SK-N-SH (cell line): ENCODE results near the gene PDGFRB. TPM values are rescaled to one million over a fixed set of nuclear protein-coding genes. Genes with fewer than 3 reads are reported as not detected.
A peak's percentile ranks its signal among the peaks of the same experiment; 100 is the strongest.

Experiments
- CTCF ChIA-PET: fragments of 300-600, 350-600 bp; formaldehyde crosslinking; extraction: SDS; loops from one replicate; lab custom pipeline; 2021; lab: Yijun Ruan, JAX
- POLR2A ChIA-PET: fragments of 350-600 bp; sonication (Branson Sonifier 250); formaldehyde crosslinking; extraction: SDS; loops from one replicate; lab custom pipeline; 2020; ENCODE audit warnings: antibody characterized with exemption, inconsistent platforms; lab: Yijun Ruan, JAX
- DNase-seq: peaks from one replicate; pipeline ENCODE4 v3.0.0; 2012
- H2AFZ ChIP-seq: fragments of 200-600 bp; sonication (generic); 2 replicates; pipeline ENCODE4 v1.8.1; 2016; ENCODE audit warnings: antibody characterized with exemption, mild to moderate bottlenecking, low read depth
- H3F3A ChIP-seq: fragments of 200-600 bp; sonication (generic); replicated peaks from 2 replicates; pipeline ENCODE3; 2016; ENCODE audit warnings: antibody characterized with exemption, mild to moderate bottlenecking; ENCODE audit not compliant: insufficient read depth
- H3K27ac ChIP-seq, 2 experiments: fragments of 200-500 bp in 1 of 2; fragments of 200-600 bp in 1 of 2; sonication (Bioruptor generic) in 1 of 2; sonication (generic), shearing (Covaris generic) in 1 of 2; 2 replicates each; pipeline versions ENCODE4 v1.5.1 to v1.6.1; 2014 to 2016; ENCODE audit warnings: low read depth in 2 of 2, inconsistent platforms in 1 of 2, low read length in 1 of 2, mild to moderate bottlenecking in 1 of 2, mixed read lengths in 1 of 2
- H3K27me3 ChIP-seq: fragments of 200-600 bp; sonication (generic), shearing (Covaris generic); 2 replicates; pipeline ENCODE4 v1.6.1; 2016; ENCODE audit warnings: mixed run types; ENCODE audit not compliant: insufficient read depth
- H3K36me3 ChIP-seq, 2 experiments: fragments of 200-500 bp in 1 of 2; fragments of 200-600 bp in 1 of 2; sonication (Bioruptor generic) in 1 of 2; sonication (generic) in 1 of 2; replicated peaks in 1 of 2; 2 replicates each; pipeline versions ENCODE3 to v1.5.1; 2014 to 2016; ENCODE audit warnings: low read length in 1 of 2, mild to moderate bottlenecking in 1 of 2; ENCODE audit not compliant: insufficient read depth in 2 of 2, control insufficient read depth in 1 of 2
- H3K4me1 ChIP-seq, 2 experiments: fragments of 200-500 bp in 1 of 2; fragments of 200-600 bp in 1 of 2; sonication (Bioruptor generic) in 1 of 2; sonication (generic), shearing (Covaris generic) in 1 of 2; 2 replicates each; pipeline versions ENCODE4 v1.5.1 to v1.6.1; 2014 to 2016; ENCODE audit warnings: low read depth in 1 of 2, low read length in 1 of 2, mixed run types in 1 of 2; ENCODE audit not compliant: insufficient read depth in 2 of 2, control insufficient read depth in 1 of 2
- H3K4me2 ChIP-seq: fragments of 200-600 bp; sonication (generic), shearing (Covaris generic); 2 replicates; pipeline ENCODE4 v1.6.1; 2017; ENCODE audit warnings: mixed run types
- H3K4me3 ChIP-seq, 2 experiments: fragments of 200-500 bp in 1 of 2; fragments of 200-600 bp in 1 of 2; sonication (Bioruptor generic) in 1 of 2; sonication (generic), shearing (Covaris generic) in 1 of 2; 2 replicates each; pipeline versions ENCODE4 v1.5.1 to v1.8.1; 2014 to 2016; ENCODE audit warnings: low read depth in 2 of 2, inconsistent platforms in 1 of 2, low read length in 1 of 2, mild to moderate bottlenecking in 1 of 2, mixed read lengths in 1 of 2, moderate library complexity in 1 of 2
- H3K79me2 ChIP-seq: fragments of 200-600 bp; sonication (generic); 2 replicates; pipeline ENCODE4 v1.8.1; 2017; ENCODE audit warnings: mild to moderate bottlenecking; ENCODE audit not compliant: insufficient read depth
- H3K9ac ChIP-seq: fragments of 200-600 bp; sonication (generic); 2 replicates; pipeline ENCODE4 v1.6.1; 2017; ENCODE audit warnings: mixed run types
- H3K9me2 ChIP-seq: fragments of 200-600 bp; sonication (generic); 2 replicates; pipeline ENCODE4 v1.6.1; 2017; ENCODE audit warnings: mixed run types
- H3K9me3 ChIP-seq: fragments of 200-600 bp; sonication (generic); 2 replicates; pipeline ENCODE4 v1.6.1; 2017; ENCODE audit warnings: mixed run types, mild to moderate bottlenecking, moderate library complexity
- H4K20me1 ChIP-seq: fragments of 200-600 bp; sonication (generic); 2 replicates; pipeline ENCODE4 v1.6.1; 2017; ENCODE audit warnings: mild to moderate bottlenecking, mixed run types; ENCODE audit not compliant: insufficient read depth
- EP300 ChIP-seq, 2 experiments: IDR thresholded peaks; 2 replicates each; pipeline versions ENCODE4 v1.4.0 to v1.6.1; 2012; ENCODE audit warnings: borderline replicate concordance in 1 of 2, low read depth in 1 of 2, low read length in 1 of 2
- EZH2phosphoT487 ChIP-seq: fragments of 200-600 bp; sonication (generic); IDR thresholded peaks from 2 replicates; pipeline ENCODE4 v1.6.1; 2017; ENCODE audit warnings: low read depth, mixed run types, mild to moderate bottlenecking, antibody characterized with exemption, moderate library complexity, borderline replicate concordance
- FOXM1 ChIP-seq: IDR thresholded peaks from 2 replicates; pipeline ENCODE4 v1.4.0; 2012; ENCODE audit warnings: low read depth, mild to moderate bottlenecking
- GABPA ChIP-seq: IDR thresholded peaks from 2 replicates; pipeline ENCODE4 v1.4.0; 2012; ENCODE audit warnings: low read depth, mild to moderate bottlenecking
- MEF2A ChIP-seq: IDR thresholded peaks from 2 replicates; pipeline ENCODE4 v1.4.0; 2012; ENCODE audit warnings: low read depth, borderline replicate concordance
- RCOR1 ChIP-seq: fragments of 150-350 bp; IDR thresholded peaks from 2 replicates; pipeline ENCODE4 v1.6.1; 2017; ENCODE audit warnings: antibody characterized with exemption, low read length
- RFX5 ChIP-seq: IDR thresholded peaks from 2 replicates; pipeline ENCODE4 v1.6.1; 2012; ENCODE audit warnings: mild to moderate bottlenecking, improper control_type of control experiment, low read length
- RXRA ChIP-seq: IDR thresholded peaks from 2 replicates; pipeline ENCODE4 v1.4.0; 2012; ENCODE audit warnings: low read depth, mild to moderate bottlenecking, borderline replicate concordance
- TEAD4 ChIP-seq: IDR thresholded peaks from 2 replicates; pipeline ENCODE4 v1.4.0; 2012; ENCODE audit warnings: mild to moderate bottlenecking, borderline replicate concordance; ENCODE audit not compliant: insufficient read depth
- WGBS: methylation state at CpG from one replicate; pipeline ENCODE4 v1.1.6; 2017; ENCODE audit warnings: low lambda C conversion rate; 5-methylcytosine and 5-hydroxymethylcytosine counted together
- polyA plus RNA-seq, 3 experiments: library from polyadenylated mRNA; depleted of rRNA; stranded (reverse); fragments of >200 nt; gene quantifications; 2 replicates each; pipeline ENCODE4 v1.2.3, GENCODE V29; 2012
- TF ChIP-seq, protein P1 (sequence below): IDR thresholded peaks from 2 replicates; pipeline ENCODE4; 2012

PDGFRB gene
- polyA plus RNA-seq, 1 of the 3 experiments (the other 2 are of a cell fraction) = 32.1 TPM

DNA sequence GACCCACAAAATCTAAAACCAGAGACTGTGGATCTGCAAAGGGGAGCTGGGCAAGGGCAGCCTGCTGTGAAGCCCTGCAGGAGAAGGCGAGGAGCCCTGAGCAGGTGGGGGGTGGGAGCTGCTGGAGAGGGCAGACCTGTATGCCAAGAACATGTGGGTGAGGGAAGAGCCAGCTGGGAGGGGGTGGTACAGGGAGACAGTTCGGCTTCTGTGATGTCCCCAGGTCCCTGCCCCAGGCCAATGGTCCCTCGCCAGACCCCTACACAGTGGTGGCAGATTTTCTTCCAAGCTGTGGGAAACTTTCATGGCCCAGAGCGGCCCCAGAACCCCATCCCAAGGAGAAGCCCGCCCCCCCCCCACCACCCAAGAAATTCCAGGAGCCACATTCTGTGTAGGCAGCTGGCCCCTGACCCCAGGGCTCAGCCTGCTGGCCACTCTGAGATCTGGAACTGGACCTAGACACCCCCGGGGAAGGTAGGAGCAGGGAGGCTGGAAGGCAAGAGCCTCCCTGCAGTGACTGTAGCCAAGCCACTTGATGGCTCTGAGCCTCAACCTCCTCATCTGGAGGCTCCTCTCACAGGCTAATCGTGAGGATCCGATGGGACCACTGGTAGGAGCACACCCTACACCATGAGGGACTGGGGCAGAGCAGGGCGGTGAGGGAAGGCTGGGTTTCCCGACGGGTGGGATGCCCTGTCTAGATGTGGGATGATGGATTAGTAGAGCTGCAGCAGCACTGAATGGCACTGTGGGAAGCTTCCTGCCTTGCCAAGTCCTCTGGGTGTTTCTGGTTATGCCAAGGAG is 46.7 kb downstream of the PDGFRB start:
- TF ChIP-seq GABPA = no peak
- TF ChIP-seq TEAD4 = no peak
- TF ChIP-seq FOXM1 = no peak
- TF ChIP-seq EP300 (IDR thresholded peaks at IDR 0.05; ENCODE audit: borderline replicate concordance in 1 of 2, low read depth in 1 of 2, low read length in 1 of 2) = no peak
- no peak for TF ChIP-seq RCOR1
- ChIA-PET POLR2A (no interaction called here), CTCF (interaction anchor here (2.5 kb wide), 1 partner anchor 21 kb away, joined by 6 read pairs; no protein-coding TSS in a partner anchor)
- Histone ChIP-seq H4K20me1 (no peaks in the 10 kb centered on the region), H3K4me2 (no peak overlapping the region), H3K27ac (no peak overlapping the region), H3K9ac (no peak overlapping the region), H3K27me3 (no peaks in the 10 kb centered on the region), H2AFZ (no peak overlapping the region), H3K4me3 (no peak overlapping the region), H3K79me2 (no peaks in the 10 kb centered on the region), H3K4me1 (peaks cover 12 to 38% of the 10 kb centered on the region in 2 experiments), H3K9me3 (no peaks in the 10 kb centered on the region), H3F3A (no peaks in the 10 kb centered on the region), H3K9me2 (no peaks in the 10 kb centered on the region), H3K36me3 (peaks cover 0 to under 1% of the 10 kb centered on the region in 2 experiments)
- 92% methylated on average over 6 of the region's 11 CpGs for WGBS
- DNase-seq = peak; percentile 15

DNA sequence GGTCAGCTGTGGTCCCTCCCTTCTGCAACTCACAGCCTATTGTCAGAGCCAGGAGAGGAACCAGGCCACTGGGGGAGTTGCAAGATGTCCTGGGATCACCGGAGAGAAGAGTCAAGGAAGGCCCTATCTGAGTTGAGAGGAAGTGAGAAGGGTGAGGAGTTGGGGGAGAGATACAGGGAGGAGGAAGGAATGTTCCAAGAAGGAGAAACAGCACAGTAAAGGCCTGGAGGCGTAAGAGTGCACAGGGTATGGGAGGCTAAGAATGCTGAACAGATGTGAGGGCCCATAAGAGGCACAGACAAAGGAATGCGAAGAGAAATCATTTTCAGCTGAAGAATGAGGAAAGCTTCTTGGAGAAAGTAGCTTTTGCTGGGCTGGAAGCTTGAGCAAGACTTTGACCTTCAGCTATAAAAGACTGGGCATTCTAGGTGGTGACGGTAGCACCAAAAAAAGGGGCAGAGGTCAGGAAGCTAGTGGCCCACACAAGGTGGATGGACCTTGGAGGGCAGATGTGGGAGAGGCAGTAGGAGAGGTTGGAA is 47.7 kb downstream of the PDGFRB start:
- no peak overlapping the region for H3K4me3 ChIP-seq
- POLR2A ChIA-PET = no interaction called here
- H3K79me2 ChIP-seq = no peaks in the 10 kb centered on the region
- TF ChIP-seq RCOR1 (no peak), EZH2phosphoT487 (no peak), RFX5 (no peak), RXRA (no peak), MEF2A (no peak)
- TF ChIP-seq, protein P1, sequence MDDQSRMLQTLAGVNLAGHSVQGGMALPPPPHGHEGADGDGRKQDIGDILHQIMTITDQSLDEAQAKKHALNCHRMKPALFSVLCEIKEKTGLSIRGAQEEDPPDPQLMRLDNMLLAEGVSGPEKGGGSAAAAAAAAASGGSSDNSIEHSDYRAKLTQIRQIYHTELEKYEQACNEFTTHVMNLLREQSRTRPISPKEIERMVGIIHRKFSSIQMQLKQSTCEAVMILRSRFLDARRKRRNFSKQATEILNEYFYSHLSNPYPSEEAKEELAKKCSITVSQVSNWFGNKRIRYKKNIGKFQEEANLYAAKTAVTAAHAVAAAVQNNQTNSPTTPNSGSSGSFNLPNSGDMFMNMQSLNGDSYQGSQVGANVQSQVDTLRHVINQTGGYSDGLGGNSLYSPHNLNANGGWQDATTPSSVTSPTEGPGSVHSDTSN = no peak
- no peaks in the 10 kb centered on the region for H4K20me1 ChIP-seq
- no peaks in the 10 kb centered on the region for H3K27me3 ChIP-seq
- no peaks in the 10 kb centered on the region for H3F3A ChIP-seq
- no peaks in the 10 kb centered on the region for H3K9me3 ChIP-seq
- no peak overlapping the region for H3K9ac ChIP-seq
- H3K4me2 ChIP-seq = no peak overlapping the region
- H3K27ac ChIP-seq = 0 out of 4 replicates have a peak overlapping the region, but pooled peaks of 1 of the 2 experiments have one; percentile 50
- WGBS = 90% methylated on average over 4 of the region's 4 CpGs
- CTCF ChIA-PET = interaction anchor here (1.6 to 2.5 kb wide), 2 partner anchors 22 to 274 kb away, joined by 4 to 6 read pairs; no protein-coding TSS in a partner anchor
- H3K9me2 ChIP-seq = no peaks in the 10 kb centered on the region
- H2AFZ ChIP-seq = no peak overlapping the region
- no peak for DNase-seq
- H3K4me1 ChIP-seq = peaks cover 8 to 41% of the 10 kb centered on the region in 2 experiments
- no peaks in the 10 kb centered on the region for H3K36me3 ChIP-seq
